K562 (cell line): Measurements from ENCODE around the gene DNAJC2. TPM values are rescaled to one million over a fixed set of nuclear protein-coding genes. Genes with fewer than 3 reads are reported as not detected.

Source experiments
- ATAC-seq: fragments of 200-7000 bp; cut with Tn5 transposase; 3 replicates; pipeline ENCODE4 v1.9.1; 2020; ENCODE audit warnings: moderate library complexity
- BruUV-seq: library from RNA; stranded (reverse); fragments of 400-500 nt; replicated peaks from 2 replicates; lab custom pipeline; 2021; lab: Mats Ljungman, UMichigan
- CTCF ChIA-PET: fragments of 300-600 bp; formaldehyde crosslinking; extraction: SDS; loops from one replicate; lab custom pipeline; 2021; ENCODE audit warnings: low intra/inter-chr PET ratio; lab: Yijun Ruan, JAX
- POLR2A ChIA-PET: fragments of 300-600, 350-650 bp; sonication (Branson Sonifier 250); formaldehyde crosslinking; extraction: SDS; loops from one replicate; lab custom pipeline; 2021; ENCODE audit warnings: antibody characterized with exemption, inconsistent platforms; lab: Yijun Ruan, JAX
- DNase-seq, 4 experiments: peaks; one replicate each; pipeline versions ENCODE4 v3.0.0 to v3.0.0-alpha.2; 2011 to 2018; ENCODE audit warnings: low spot score in 3 of 4, mixed read lengths in 3 of 4; ENCODE audit errors: extremely low read depth in 1 of 4
- FAIRE-seq: peaks from 2 replicates; lab custom pipeline; 2011; peaks lifted over from hg19 to GRCh38; lab: Jason Lieb, UNC
- H2AFZ ChIP-seq: 2 replicates; pipeline ENCODE4 v1.6.0; 2011; ENCODE audit warnings: low read depth, low read length, control low read depth, inconsistent platforms
- H3K27ac ChIP-seq: fragments of 200-600 bp; 3 replicates; pipeline ENCODE4 v1.8.0; 2011; ENCODE audit warnings: low read depth, mild to moderate bottlenecking, control low read depth, inconsistent platforms, low read length, moderate library complexity, mixed read lengths; ENCODE audit errors: extremely low read depth
- H3K27me3 ChIP-seq, 2 experiments: fragments of 300-600 bp in 1 of 2; 2 replicates in 1 of 2; 3 replicates in 1 of 2; pipeline versions ENCODE4 v1.6.0 to v1.8.0; 2011; ENCODE audit warnings: inconsistent platforms in 2 of 2, low read length in 2 of 2, mild to moderate bottlenecking in 1 of 2, mixed read lengths in 1 of 2, moderate library complexity in 1 of 2; ENCODE audit not compliant: control insufficient read depth in 2 of 2, insufficient read depth in 2 of 2
- H3K36me3 ChIP-seq: fragments of 300-600 bp; 3 replicates; pipeline ENCODE4 v1.8.0; 2011; ENCODE audit warnings: mild to moderate bottlenecking, low read length, inconsistent platforms; ENCODE audit not compliant: control insufficient read depth, insufficient read depth
- H3K4me1 ChIP-seq, 2 experiments: fragments of 200-600 bp in 1 of 2; replicated peaks in 1 of 2; 2 replicates in 1 of 2; 3 replicates in 1 of 2; pipeline versions ENCODE4 v1.5.1 to v1.8.0; 2011; ENCODE audit warnings: inconsistent platforms in 2 of 2, low read length in 2 of 2, mild to moderate bottlenecking in 1 of 2, mixed read lengths in 1 of 2, moderate library complexity in 1 of 2; ENCODE audit not compliant: control insufficient read depth in 2 of 2, insufficient read depth in 2 of 2
- H3K4me2 ChIP-seq: 2 replicates; pipeline ENCODE4 v1.6.1; 2011; ENCODE audit warnings: low read length, control low read depth, inconsistent platforms, mixed read lengths; ENCODE audit not compliant: insufficient read depth
- H3K4me3 ChIP-seq: fragments of 200-600 bp; sonication (generic), shearing (Covaris generic); 2 replicates; pipeline ENCODE4 v1.5.1; 2016; ENCODE audit warnings: control low read depth, inconsistent platforms
- H3K79me2 ChIP-seq: fragments of 200-600 bp; 3 replicates; pipeline ENCODE4 v1.8.0; 2011; ENCODE audit warnings: low read length, inconsistent platforms; ENCODE audit not compliant: control insufficient read depth, insufficient read depth
- H3K9ac ChIP-seq, 2 experiments: 2 replicates each; pipeline versions ENCODE4 v1.6.0 to v1.6.1; 2011; ENCODE audit warnings: low read depth in 2 of 2, low read length in 2 of 2, control low read depth in 1 of 2, inconsistent platforms in 1 of 2, mild to moderate bottlenecking in 1 of 2, mixed read lengths in 1 of 2; ENCODE audit not compliant: insufficient read depth in 1 of 2
- H3K9me1 ChIP-seq: one replicate; pipeline ENCODE4 v1.6.0; 2011; ENCODE audit warnings: inconsistent platforms, mild to moderate bottlenecking, low read length, moderate library complexity; ENCODE audit not compliant: control insufficient read depth, insufficient read depth
- H3K9me3 ChIP-seq: replicated peaks from 2 replicates; pipeline ENCODE4 v1.5.1; 2011; ENCODE audit warnings: low read depth, low read length, inconsistent platforms; ENCODE audit not compliant: control insufficient read depth, insufficient read depth
- H4K20me1 ChIP-seq: replicated peaks from 2 replicates; pipeline ENCODE4 v1.6.1; 2011; ENCODE audit warnings: low read length, inconsistent platforms, mixed read lengths; ENCODE audit not compliant: control insufficient read depth, insufficient read depth
- C11orf30 ChIP-seq: fragments of 450-650 bp; IDR thresholded peaks from 2 replicates; pipeline ENCODE4 v1.6.1; 2016; ENCODE audit warnings: low read depth, mild to moderate bottlenecking
- DACH1 ChIP-seq: fragments of 450-650 bp; IDR thresholded peaks from 2 replicates; pipeline ENCODE4 v1.6.1; 2018; ENCODE audit not compliant: partially characterized antibody
- ESRRA ChIP-seq: fragments of 450-650 bp; IDR thresholded peaks from 2 replicates; pipeline ENCODE4 v1.6.1; 2014; ENCODE audit warnings: low read depth, mild to moderate bottlenecking, moderate library complexity, borderline replicate concordance
- KLF16 ChIP-seq: IDR thresholded peaks from 2 replicates; pipeline ENCODE4 v1.6.1; 2016; ENCODE audit warnings: antibody characterized with exemption
- MAFF ChIP-seq: IDR thresholded peaks from 2 replicates; pipeline ENCODE4 v1.6.1; 2012; ENCODE audit warnings: low read length, improper control_type of control experiment
- MAFG ChIP-seq: fragments of 450-650 bp; conservative IDR thresholded peaks from 2 replicates; pipeline ENCODE4 v1.6.1; 2016; ENCODE audit warnings: missing genetic modification characterization, missing compliant biosample characterization
- MED1 ChIP-seq: sonication (generic); formaldehyde crosslinking; IDR thresholded peaks from 2 replicates; pipeline ENCODE4 v1.8.1; 2023; ENCODE audit warnings: missing genetic modification reagents, borderline replicate concordance
- SNRNP70 ChIP-seq: fragments of 200-400 bp; formaldehyde crosslinking; optimal IDR thresholded peaks from 2 replicates; pipeline ENCODE3; 2017; ENCODE audit warnings: low read depth, low read length
- SP2 ChIP-seq: IDR thresholded peaks from 2 replicates; pipeline ENCODE4 v1.6.1; 2011; ENCODE audit warnings: mild to moderate bottlenecking, low read depth, low read length, moderate library complexity; ENCODE audit not compliant: poor library complexity, severe bottlenecking; ENCODE audit errors: extremely low read depth
- ZEB2 ChIP-seq: fragments of 450-650 bp; IDR thresholded peaks from 2 replicates; pipeline ENCODE4 v1.6.1; 2016
- ZNF316 ChIP-seq: fragments of 450-650 bp; IDR thresholded peaks from 2 replicates; pipeline ENCODE4 v1.6.1; 2016
- WGBS: fragments of 100-300 bp; shearing (Covaris generic); methylation state at CpG from one replicate; pipeline ENCODE4 v1.1.6; 2016; ENCODE audit warnings: low coverage, mixed read lengths; ENCODE audit not compliant: insufficient coverage; ENCODE audit errors: missing lambda C conversion rate; 5-methylcytosine and 5-hydroxymethylcytosine counted together
- in situ Hi-C: fragments of 300-500 bp; cut with MboI; formaldehyde crosslinking; loops from 4 replicates; pipeline ENCODE4 v1.15.0; 2018; ENCODE audit warnings: inconsistent platforms, mixed read lengths
- intact Hi-C: fragments of 100-400 bp; cut with micrococcal nuclease; formaldehyde crosslinking; loops from 2 replicates; pipeline ENCODE4 v1.14.2; 2022
- polyA plus RNA-seq, 8 experiments: library from polyadenylated mRNA; depleted of rRNA in 4 of 8; stranded (reverse) in 5 of 8; unstranded in 3 of 8; fragments of >200 nt; fragmentation: Nextera tagmentation in 2 of 8; fragmentation: Illumina TruSeq in 1 of 8; extraction: Ambion mirVana in 2 of 8; extraction: Trizol in 1 of 8; gene quantifications; 2 replicates each; pipeline versions ENCODE4 v1.2.1 to v1.2.3, GENCODE V29; 2011 to 2014; ENCODE audit warnings: inconsistent platforms in 1 of 8, missing spikeins in 1 of 8
- total RNA-seq, 7 experiments: library from RNA; depleted of rRNA in 6 of 7; stranded (reverse); fragments of >200 nt in 6 of 7; fragmentation: Illumina TruSeq in 2 of 7; extraction: Trizol in 2 of 7; gene quantifications; 2 replicates each; pipeline versions ENCODE4 v1.2.1 to v1.2.3, GENCODE V29; 2011 to 2021; ENCODE audit warnings: low replicate concordance in 1 of 7
- TF ChIP-seq, protein P1 (sequence below): fragments of 450-650 bp; IDR thresholded peaks from 2 replicates; pipeline ENCODE4 v1.7.1; 2018; ENCODE audit warnings: mild to moderate bottlenecking, low read depth; ENCODE audit not compliant: partially characterized antibody
- TF ChIP-seq, protein P2 (sequence below): fragments of 250-450 bp; sonication (Bioruptor Pico); IDR thresholded peaks from 2 replicates; pipeline ENCODE4 v1.5.1; 2021; ENCODE audit warnings: mild to moderate bottlenecking

Gene DNAJC2
- total and polyA plus RNA-seq, 9 of the 15 experiments (the other 6 are each of a cell fraction or from before 2014, with no cell fraction given): 40.2 to 157 (median 92.1) TPM

DNA sequence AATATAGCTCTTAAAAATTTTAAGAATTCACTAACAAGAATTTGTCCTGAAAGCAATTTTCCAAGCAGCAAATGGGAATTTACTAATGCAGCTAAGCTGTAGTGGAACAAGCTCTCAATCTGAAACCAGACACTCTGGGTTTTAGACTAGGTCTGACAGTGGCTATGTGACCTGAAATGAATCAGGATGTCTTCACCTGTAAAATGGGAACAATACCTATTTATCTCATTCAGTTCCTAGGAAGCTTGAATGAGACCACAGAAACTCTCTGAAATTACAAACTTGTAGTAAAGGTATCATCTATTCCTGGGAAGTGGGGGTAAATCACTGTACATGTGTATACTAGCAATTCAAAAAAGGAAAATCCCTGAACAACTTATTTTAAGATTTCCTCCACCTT, 1.2 kb downstream of the DNAJC2 start:
- CTCF ChIA-PET: interaction anchor here (0.7 kb wide), 1 partner anchor 63 kb away, joined by 3 read pairs; no protein-coding TSS in a partner anchor
- BruUV-seq: no TSS peak
- Histone ChIP-seq H3K9me3 (no peaks in the 10 kb centered on the region), H3K79me2 (peaks cover 80% of the 10 kb centered on the region), H3K9ac (peak overlapping the region; percentile 96 to 97), H4K20me1 (no peaks in the 10 kb centered on the region; the same call in 1 of the 2 replicates), H3K27ac (peak overlapping the region; percentile 93), H3K27me3 (no peaks in the 10 kb centered on the region), H3K36me3 (peaks cover 36% of the 10 kb centered on the region), H3K4me1 (peaks cover 3 to 9% of the 10 kb centered on the region in 2 experiments; a peak in 3 of 5 replicates), H2AFZ (peak overlapping the region; percentile 93; the same call in 1 of the 2 replicates), H3K4me3 (peak overlapping the region; percentile 82), H3K9me1 (no peaks in the 10 kb centered on the region), H3K4me2 (peak overlapping the region; percentile 92)
- intact Hi-C loops (no loop called here), in situ Hi-C loops (no loop called here)
- TF ChIP-seq ZNF316 (0 out of 2 replicates have a peak, but pooled peaks have one; percentile 7), MED1 (CRISPR knock-in tag) (no peak), ESRRA (peak; percentile 74)
- POLR2A ChIA-PET: interaction anchor here (0.7 to 1.4 kb wide), 6 partner anchors 13 to 202 kb away, joined by 3 to 8 read pairs (median 4); no protein-coding TSS in a partner anchor
- DNase-seq (peak in 1 of 4 experiments; percentile 21), ATAC-seq (no peak), FAIRE-seq (no peak)

DNA sequence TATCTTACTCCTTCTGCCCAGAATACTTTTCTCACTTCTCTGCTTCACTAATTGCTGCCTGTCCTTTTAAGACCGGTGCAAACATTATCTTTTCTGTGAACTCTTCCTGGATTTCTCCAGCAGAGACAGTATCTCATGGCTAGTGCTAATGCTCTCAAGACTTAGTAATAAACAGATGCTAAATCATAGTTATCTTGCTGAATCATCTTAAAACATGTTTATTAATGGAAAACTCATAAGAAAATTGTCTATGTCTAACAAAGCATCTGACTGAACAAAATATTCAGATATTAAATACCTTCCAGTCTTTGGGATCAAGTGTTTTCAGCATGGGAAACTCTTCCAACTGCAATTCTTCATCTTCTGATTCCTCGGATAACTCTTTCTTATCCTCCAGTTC, 3.1 kb downstream of the DNAJC2 start:
- Histone ChIP-seq H4K20me1 (no peaks in the 10 kb centered on the region), H2AFZ (no peak overlapping the region), H3K9me3 (no peaks in the 10 kb centered on the region), H3K27ac (no peak overlapping the region), H3K4me1 (peaks cover 3 to 5% of the 10 kb centered on the region in 2 experiments; a peak in 3 of 5 replicates), H3K4me2 (no peak overlapping the region), H3K36me3 (peaks cover 52% of the 10 kb centered on the region), H3K9ac (no peak overlapping the region), H3K9me1 (no peaks in the 10 kb centered on the region), H3K79me2 (peaks cover 79% of the 10 kb centered on the region), H3K27me3 (no peaks in the 10 kb centered on the region), H3K4me3 (no peak overlapping the region)
- no peak for FAIRE-seq
- CTCF ChIA-PET: no interaction called here
- no TSS peak for BruUV-seq
- intact Hi-C loops: no loop called here
- WGBS: 77% methylated on average over 2 of the region's 2 CpGs
- in situ Hi-C loops: no loop called here
- no peak for DNase-seq
- POLR2A ChIA-PET: no interaction called here
- ATAC-seq: no peak
- TF ChIP-seq, protein P1, sequence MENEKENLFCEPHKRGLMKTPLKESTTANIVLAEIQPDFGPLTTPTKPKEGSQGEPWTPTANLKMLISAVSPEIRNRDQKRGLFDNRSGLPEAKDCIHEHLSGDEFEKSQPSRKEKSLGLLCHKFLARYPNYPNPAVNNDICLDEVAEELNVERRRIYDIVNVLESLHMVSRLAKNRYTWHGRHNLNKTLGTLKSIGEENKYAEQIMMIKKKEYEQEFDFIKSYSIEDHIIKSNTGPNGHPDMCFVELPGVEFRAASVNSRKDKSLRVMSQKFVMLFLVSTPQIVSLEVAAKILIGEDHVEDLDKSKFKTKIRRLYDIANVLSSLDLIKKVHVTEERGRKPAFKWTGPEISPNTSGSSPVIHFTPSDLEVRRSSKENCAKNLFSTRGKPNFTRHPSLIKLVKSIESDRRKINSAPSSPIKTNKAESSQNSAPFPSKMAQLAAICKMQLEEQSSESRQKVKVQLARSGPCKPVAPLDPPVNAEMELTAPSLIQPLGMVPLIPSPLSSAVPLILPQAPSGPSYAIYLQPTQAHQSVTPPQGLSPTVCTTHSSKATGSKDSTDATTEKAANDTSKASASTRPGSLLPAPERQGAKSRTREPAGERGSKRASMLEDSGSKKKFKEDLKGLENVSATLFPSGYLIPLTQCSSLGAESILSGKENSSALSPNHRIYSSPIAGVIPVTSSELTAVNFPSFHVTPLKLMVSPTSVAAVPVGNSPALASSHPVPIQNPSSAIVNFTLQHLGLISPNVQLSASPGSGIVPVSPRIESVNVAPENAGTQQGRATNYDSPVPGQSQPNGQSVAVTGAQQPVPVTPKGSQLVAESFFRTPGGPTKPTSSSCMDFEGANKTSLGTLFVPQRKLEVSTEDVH: no peak
- peak; percentile 85 for TF ChIP-seq ZNF316
- TF ChIP-seq C11orf30: peak; percentile 68
- no peak for TF ChIP-seq SP2
- TF ChIP-seq MAFG (tag): peak; percentile 56
- TF ChIP-seq, protein P2, sequence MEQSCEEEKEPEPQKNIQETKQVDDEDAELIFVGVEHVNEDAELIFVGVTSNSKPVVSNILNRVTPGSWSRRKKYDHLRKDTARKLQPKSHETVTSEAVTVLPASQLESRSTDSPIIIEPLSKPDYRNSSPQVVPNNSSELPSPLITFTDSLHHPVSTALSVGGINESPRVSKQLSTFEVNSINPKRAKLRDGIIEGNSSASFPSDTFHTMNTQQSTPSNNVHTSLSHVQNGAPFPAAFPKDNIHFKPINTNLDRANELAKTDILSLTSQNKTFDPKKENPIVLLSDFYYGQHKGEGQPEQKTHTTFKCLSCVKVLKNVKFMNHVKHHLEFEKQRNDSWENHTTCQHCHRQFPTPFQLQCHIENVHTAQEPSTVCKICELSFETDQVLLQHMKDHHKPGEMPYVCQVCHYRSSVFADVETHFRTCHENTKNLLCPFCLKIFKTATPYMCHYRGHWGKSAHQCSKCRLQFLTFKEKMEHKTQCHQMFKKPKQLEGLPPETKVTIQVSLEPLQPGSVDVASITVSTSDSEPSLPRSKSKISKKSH (CRISPR knock-in tag): no peak
- no peak for TF ChIP-seq SNRNP70
- TF ChIP-seq DACH1: no peak
- TF ChIP-seq MAFF: 0 out of 2 replicates have a peak, but pooled peaks have one; percentile 16
- no peak for TF ChIP-seq KLF16
- TF ChIP-seq ZEB2: no peak
